Activated gamma-delta T cell treated with Interleukin-2 at 50 U/mL for 16 hours (primary cell): ENCODE results near the gene TGFB1.
A peak's percentile ranks its signal among the peaks of the same experiment; 100 is the strongest.
"Not testable (repeated sequence)": the region's sequence is repeated elsewhere in the genome, so short reads cannot be mapped to it uniquely, and the experiment has no call there.

Source experiments
- DNase-seq: peaks from one replicate; pipeline ENCODE4 v3.0.0-alpha.2; 2020

Gene TGFB1

GRCh38 chr19:41367848-41368301, 14.2 kb upstream of the TGFB1 start:
- no peak for DNase-seq

GRCh38 chr19:41366089-41366488, 12.4 kb upstream of the TGFB1 start:
- DNase-seq: no peak

- DNase-seq: no peak
Measured at GRCh38 chr19:41364524-41365391, 11.0 kb upstream of the TGFB1 start.

- peak; percentile 98 for DNase-seq
Measured at GRCh38 chr19:41363753-41364523, 10.2 kb upstream of the TGFB1 start, which contains the start of gene B9D2. Gene B9D2 (minus strand): TSS chr19:41364149. CDS start chr19:41363519, 630 bp downstream.

GRCh38 chr19:41363371-41363752, 9.6 kb upstream of the TGFB1 start:
- no peak for DNase-seq

GRCh38 chr19:41362143-41362847, 8.6 kb upstream of the TGFB1 start:
- DNase-seq: no peak

- no peak for DNase-seq
Measured at GRCh38 chr19:41359741-41360140, 6.0 kb upstream of the TGFB1 start.

GRCh38 chr19:41357746-41358145, 4.0 kb upstream of the TGFB1 start:
- no peak for DNase-seq

- no peak for DNase-seq
Measured at GRCh38 chr19:41356984-41357739, 3.4 kb upstream of the TGFB1 start.

GRCh38 chr19:41355802-41356201, 2.1 kb upstream of the TGFB1 start:
- no peak for DNase-seq

GRCh38 chr19:41355035-41355434, 1.3 kb upstream of the TGFB1 start:
- DNase-seq: no peak

GRCh38 chr19:41354343-41354953, 726 bp upstream of the TGFB1 start:
- no peak for DNase-seq

GRCh38 chr19:41352609-41353465, 885 bp downstream of the TGFB1 start:
- peak; percentile 81 for DNase-seq

- DNase-seq: no peak
Measured at GRCh38 chr19:41352279-41352608, 1.5 kb downstream of the TGFB1 start.

GRCh38 chr19:41351339-41352245, 2.1 kb downstream of the TGFB1 start:
- peak; percentile 86 for DNase-seq

- no peak for DNase-seq
Measured at GRCh38 chr19:41350735-41351338, 2.9 kb downstream of the TGFB1 start.

- not testable (repeated sequence) for DNase-seq
Measured at GRCh38 chr19:41346916-41347315, 6.8 kb downstream of the TGFB1 start.

- DNase-seq: no peak
Measured at GRCh38 chr19:41344162-41344561, 9.6 kb downstream of the TGFB1 start.

GRCh38 chr19:41341669-41342490, 11.8 kb downstream of the TGFB1 start:
- DNase-seq: no peak
